NCI-H1694 treated with DMSO at 0.1 percent for 48 hours (cell line): ENCODE results near the gene EFCAB8.
A peak's percentile ranks its signal among the peaks of the same experiment; 100 is the strongest.

ENCODE experiments used
- DNase-seq: peaks from one replicate; lab custom pipeline; 2025; lab: John Stamatoyannopoulos, UW

Gene EFCAB8

DNA sequence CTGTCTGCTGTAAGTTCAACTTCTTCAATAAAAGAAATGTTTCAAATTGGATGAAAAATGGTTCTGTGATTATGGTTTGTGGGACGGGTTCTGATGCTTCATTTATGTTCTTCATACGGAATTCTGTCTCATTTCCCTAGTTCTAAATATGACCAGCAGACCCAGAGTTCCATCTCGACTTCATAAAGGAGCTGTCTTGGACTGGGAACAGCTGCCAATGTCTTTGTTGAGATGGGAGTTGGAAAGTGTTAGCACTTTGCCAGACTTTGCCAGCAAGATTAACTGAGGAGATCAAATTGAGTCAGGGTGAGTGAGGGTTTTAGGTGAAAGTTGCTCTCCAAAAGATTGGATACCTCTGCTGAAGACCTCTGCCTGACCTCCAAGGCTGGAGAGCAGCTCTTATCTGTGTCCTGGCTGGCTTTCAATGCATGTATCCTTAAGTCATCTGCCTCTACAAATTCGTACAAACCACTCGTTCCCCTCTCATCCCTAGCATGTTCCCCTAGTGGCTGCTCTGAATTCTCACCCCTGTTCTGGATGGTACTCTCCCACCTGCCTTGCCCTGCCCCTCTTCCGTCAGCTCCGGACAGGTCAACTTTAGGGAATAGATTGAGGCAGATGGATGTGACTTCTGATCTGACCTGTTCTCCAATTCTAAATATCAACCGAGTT lies at the start of gene EFCAB8:
TSS of gene EFCAB8 (plus strand) at position 223 of the 672 bp plus-strand sequence. CDS start 4,870 bp downstream, outside the sequence.
- no peak for DNase-seq

DNA sequence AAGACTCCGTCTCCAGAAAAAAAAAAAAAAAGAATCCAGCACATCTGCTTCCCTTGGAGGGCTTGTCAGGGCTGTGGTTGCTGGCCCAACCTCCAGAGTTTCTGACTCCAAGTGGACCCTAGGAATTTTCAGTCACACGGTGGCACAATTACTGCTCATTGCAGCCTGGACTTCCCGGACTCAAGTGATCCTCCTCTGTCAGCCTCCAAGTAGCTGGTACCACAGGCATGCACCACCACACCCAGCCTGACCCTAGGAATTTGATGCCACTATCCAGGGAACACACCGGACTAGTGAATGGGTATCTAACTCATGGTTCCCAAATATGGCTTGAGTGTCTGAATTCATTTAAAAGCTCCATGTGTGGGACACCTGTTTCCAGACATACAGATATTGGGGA lies 48.8 kb upstream of the EFCAB8 start:
- no peak for DNase-seq

DNA sequence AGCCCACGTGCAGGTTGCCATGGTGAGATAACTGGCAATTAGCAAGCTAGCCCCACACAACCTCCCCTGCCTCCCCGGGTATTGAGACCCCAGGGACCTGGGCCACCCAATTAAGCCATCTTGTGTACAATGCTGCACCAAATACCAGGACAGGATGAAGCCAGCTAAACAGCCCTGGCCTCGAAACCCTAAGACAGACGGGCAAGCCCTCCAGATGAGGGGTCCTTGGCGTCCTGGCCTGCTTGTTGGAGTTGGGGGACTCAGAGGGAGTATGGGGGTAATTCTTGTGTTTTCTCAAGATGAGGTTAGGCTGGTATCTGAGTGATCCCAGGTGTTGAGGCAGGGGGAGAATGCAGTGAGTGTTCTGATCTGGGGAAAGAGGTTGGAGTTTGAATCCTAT lies 47.8 kb upstream of the EFCAB8 start:
- no peak for DNase-seq

- DNase-seq, result no peak
Observed at GRCh38 chr20:32811886-32812285, 46.8 kb upstream of the EFCAB8 start.

DNA sequence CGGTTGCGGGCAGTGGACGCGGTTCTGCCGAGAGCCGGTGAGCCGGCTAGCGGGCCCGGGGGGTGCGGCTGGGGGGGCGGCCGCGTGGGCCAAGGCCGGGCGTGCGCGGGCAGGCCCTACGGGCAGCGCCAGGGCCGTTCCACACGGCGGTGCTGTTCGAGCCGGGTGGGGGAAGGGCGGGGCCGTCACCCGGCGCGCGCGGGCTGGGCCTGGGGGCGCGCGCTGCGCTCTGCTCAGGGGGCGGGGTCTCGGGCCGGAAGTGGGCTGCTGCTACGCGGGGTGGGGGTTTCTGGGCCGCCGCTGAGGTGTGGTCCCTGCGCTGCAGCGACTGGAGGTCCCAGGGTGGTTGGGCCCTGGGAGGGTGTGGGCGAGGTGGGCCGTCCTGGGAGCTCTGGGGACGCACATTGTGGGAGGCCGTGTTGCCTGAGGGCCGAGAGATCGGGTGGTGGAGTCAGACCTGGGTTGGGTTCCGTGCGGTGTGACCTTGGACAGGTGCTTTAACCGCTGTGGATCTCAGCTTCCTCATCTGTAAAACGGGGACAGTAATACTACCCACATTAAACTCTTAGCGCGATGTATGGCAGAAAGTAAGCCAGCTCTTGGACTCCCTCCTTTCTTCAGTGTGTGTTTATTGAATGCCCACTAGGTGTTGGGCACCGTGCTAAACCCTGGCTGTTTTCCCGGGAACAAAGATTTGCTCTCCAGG lies 38.6 kb upstream of the EFCAB8 start:
- DNase-seq, result peak; percentile 57

GRCh38 chr20:32820698-32821377 lies 37.9 kb upstream of the EFCAB8 start:
- DNase-seq, result no peak

DNA sequence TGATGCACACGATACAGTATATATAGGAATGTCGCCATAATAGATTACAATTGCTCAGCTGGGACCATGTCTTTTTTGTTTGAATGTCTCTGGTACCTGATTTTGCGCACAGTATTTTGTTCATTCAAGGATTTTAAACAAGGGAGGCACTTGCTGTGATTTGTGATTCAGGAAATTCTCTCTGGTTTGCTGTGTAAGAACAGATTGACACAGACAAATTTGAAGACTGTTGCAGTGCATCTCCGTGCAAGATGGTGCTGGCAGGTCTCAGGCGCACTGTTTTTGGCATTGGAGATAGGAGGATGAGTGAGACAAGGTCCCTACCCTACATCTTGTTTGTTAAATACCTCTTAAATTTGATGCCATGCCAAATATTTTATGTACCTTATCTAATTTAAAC lies 36.5 kb upstream of the EFCAB8 start:
- no peak for DNase-seq

GRCh38 chr20:32823078-32823477 lies 35.6 kb upstream of the EFCAB8 start:
- no peak for DNase-seq

- no peak for DNase-seq
Observed at GRCh38 chr20:32823737-32824588, 34.8 kb upstream of the EFCAB8 start.

- DNase-seq, result no peak
Observed at GRCh38 chr20:32828029-32828680, 30.6 kb upstream of the EFCAB8 start.

GRCh38 chr20:32829311-32830005 lies 29.3 kb upstream of the EFCAB8 start:
- DNase-seq, result no peak

- DNase-seq, result no peak
Observed at GRCh38 chr20:32830437-32830836, 28.3 kb upstream of the EFCAB8 start.

- no peak for DNase-seq
Observed at GRCh38 chr20:32831982-32832381, 26.7 kb upstream of the EFCAB8 start.

DNA sequence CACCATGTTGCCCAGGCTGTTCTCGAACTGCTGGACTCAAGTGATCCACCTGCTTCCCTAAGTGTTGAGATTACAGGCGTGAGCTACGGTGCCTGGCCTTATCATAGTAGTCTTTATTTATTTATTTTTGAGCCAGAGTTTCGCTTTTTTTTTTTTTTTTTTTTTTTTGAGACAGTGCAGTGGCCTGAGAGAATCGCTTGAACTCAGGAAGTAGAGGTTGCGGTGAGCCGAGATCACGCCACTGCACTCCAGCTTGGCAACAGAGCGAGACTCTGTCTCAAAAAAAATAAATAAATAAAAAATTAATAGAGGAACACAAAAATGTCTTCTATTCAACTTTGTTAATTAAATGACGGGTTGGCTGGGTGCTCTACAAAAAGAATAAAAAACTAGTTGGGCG lies 26.1 kb upstream of the EFCAB8 start:
- no peak for DNase-seq

DNA sequence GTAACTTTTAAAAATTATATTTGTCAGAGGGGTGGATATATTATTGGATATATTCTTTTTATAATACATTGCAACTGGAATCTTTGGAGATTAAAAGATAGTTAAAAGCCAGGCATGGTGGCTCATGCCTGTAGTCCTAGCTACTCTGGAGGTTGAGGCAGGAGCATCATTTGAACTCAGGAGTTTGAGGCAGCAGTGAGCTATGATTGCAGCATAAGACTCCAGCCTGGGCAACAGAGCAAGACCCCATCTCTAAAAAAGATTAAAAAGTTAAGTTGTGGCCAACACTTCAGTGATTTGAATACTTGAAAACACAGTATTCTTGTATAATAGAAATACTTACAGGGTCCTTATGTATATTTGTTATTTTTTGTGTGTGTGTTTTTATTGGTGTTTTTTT lies 23.8 kb upstream of the EFCAB8 start:
- no peak for DNase-seq

GRCh38 chr20:32837157-32837556 lies 21.6 kb upstream of the EFCAB8 start:
- DNase-seq, result no peak

DNA sequence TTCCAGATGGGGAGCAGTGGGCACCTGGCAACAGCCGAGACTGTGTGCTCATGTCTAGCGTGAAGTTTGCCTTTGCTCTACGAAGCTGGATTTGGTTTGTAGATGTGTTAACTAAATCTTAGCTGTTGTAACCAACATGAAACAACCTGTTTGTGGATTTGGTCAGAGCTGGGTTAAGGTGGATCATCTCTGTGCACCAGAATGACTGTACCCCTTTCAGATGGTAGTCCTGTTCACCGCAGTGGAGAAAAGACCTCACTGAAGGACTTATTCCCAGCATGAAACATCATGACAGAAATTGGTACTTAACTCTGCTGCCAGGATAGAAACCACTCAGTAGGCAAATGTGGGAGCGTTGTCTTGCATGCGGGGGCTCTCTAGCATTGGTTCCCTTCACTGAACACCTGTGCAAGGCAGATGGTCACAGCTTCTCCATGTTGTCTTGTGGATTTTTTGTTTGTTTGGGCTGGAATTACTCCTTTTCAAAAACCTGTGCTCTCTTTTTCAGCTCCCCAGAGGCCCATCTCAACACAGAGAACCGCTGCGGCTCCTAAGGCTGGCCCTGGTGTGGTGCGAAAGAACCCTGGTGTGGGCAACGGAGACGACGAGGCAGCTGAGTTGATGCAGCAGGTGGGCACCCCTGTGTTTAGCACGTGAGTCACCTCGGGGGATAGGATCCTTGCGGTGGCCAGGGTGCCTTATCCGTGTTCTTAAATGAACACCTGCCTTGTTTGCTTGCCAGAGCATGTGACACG lies 19.3 kb upstream of the EFCAB8 start:
- no peak for DNase-seq

DNA sequence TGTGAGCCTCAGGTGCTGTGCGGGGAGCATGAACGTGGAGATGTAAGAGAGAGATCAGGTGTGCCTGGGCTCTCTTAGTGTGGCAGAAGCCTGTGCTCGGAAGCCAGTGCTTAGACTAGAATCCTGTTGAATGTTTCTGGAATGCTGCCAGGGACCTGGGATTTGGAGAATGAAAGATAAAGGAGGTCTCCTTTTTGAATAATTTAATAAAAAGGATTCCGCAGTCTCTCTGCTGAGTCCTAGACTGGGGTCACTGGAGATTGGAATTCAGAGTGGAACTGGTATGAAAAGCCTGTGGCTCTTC lies 18.8 kb upstream of the EFCAB8 start:
- no peak for DNase-seq

GRCh38 chr20:32841174-32841573 lies 17.5 kb upstream of the EFCAB8 start:
- no peak for DNase-seq

DNA sequence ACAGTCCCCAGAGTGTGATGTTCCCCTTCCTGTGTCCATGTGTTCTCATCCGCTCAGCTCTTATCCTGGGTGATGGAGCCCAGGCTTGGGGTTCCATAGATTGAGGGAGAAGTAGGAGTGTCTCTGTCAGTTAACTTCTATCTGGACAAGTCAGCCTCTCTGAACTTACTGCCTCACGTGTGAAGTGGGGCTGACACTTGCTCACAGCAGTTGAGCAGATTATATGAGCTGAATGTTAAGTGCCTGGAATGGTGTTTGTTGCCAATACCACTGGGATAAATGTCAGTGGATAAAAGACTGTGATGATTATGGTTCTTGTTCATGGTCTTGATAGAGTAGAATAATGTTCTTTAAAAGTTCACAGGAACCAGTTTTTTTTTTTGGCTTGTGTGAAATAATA lies 17.1 kb upstream of the EFCAB8 start:
- DNase-seq, result no peak
